HepG2 (cell line): ENCODE results near the gene HMGN4. TPM values are rescaled to one million over a fixed set of nuclear protein-coding genes. Genes with fewer than 3 reads are reported as not detected.
A peak's percentile ranks its signal among the peaks of the same experiment; 100 is the strongest.

Experiments used
- CC2D1A ChIP-seq: sonication (generic); formaldehyde crosslinking; IDR thresholded peaks from 2 replicates; pipeline ENCODE4 v1.8.1; 2023; ENCODE audit warnings: mild to moderate bottlenecking, missing genetic modification reagents
- CREM ChIP-seq, 2 experiments: sonication (generic) in 1 of 2; formaldehyde crosslinking in 1 of 2; IDR thresholded peaks; 2 replicates each; pipeline versions ENCODE4 v1.4.0 to v1.6.1; 2016 to 2020; ENCODE audit warnings: antibody characterized with exemption in 1 of 2, mild to moderate bottlenecking in 1 of 2, missing genetic modification reagents in 1 of 2
- HOXA7 ChIP-seq: sonication (generic); formaldehyde crosslinking; IDR thresholded peaks from 2 replicates; pipeline ENCODE4 v1.8.1; 2022; ENCODE audit warnings: mild to moderate bottlenecking, missing genetic modification reagents, moderate library complexity
- KLF11 ChIP-seq: IDR thresholded peaks from 2 replicates; pipeline ENCODE4 v1.6.1; 2016; ENCODE audit warnings: missing compliant biosample characterization
- RFX1 ChIP-seq: fragments of 450-650 bp; IDR thresholded peaks from 2 replicates; pipeline ENCODE4 v1.6.1; 2017
- SALL2 ChIP-seq: sonication (generic); formaldehyde crosslinking; IDR thresholded peaks from 2 replicates; pipeline ENCODE4 v1.8.1; 2023; ENCODE audit warnings: mild to moderate bottlenecking, missing genetic modification reagents, inconsistent platforms
- SPEN ChIP-seq: sonication (generic); formaldehyde crosslinking; IDR thresholded peaks from 2 replicates; pipeline ENCODE4 v1.5.1; 2020; ENCODE audit warnings: low read depth, mild to moderate bottlenecking, missing genetic modification reagents
- ZBTB21 ChIP-seq: sonication (generic); formaldehyde crosslinking; IDR thresholded peaks from 2 replicates; pipeline ENCODE4 v1.4.0; 2020; ENCODE audit warnings: missing genetic modification reagents
- ZFAT ChIP-seq: sonication (generic); formaldehyde crosslinking; conservative IDR thresholded peaks from 2 replicates; pipeline ENCODE4 v1.8.1; 2023; ENCODE audit warnings: missing genetic modification reagents, inconsistent platforms
- ZNF431 ChIP-seq: sonication (generic); formaldehyde crosslinking; IDR thresholded peaks from 2 replicates; pipeline ENCODE4 v1.9.0; 2022; ENCODE audit warnings: missing genetic modification reagents, low read depth, mild to moderate bottlenecking, borderline replicate concordance
- polyA plus RNA-seq, 8 experiments: library from polyadenylated mRNA; depleted of rRNA in 3 of 8; stranded (reverse) in 7 of 8; unstranded in 1 of 8; fragments of >200 nt; fragmentation: Illumina TruSeq in 4 of 8; extraction: Trizol in 4 of 8; gene quantifications; 2 replicates each; pipeline versions ENCODE4 v1.2.1 to v1.2.3, GENCODE V29; 2011 to 2016; ENCODE audit warnings: low read depth in 4 of 8, missing spikeins in 1 of 8, mixed read lengths in 1 of 8; ENCODE audit not compliant: insufficient read depth in 1 of 8
- total RNA-seq, 5 experiments: library from RNA; depleted of rRNA; stranded (reverse); fragments of >200 nt; fragmentation: Illumina TruSeq; extraction: Trizol; gene quantifications; 2 replicates each; pipeline ENCODE4 v1.2.3, GENCODE V29; 2016; ENCODE audit warnings: low read depth in 1 of 5
- TF ChIP-seq, protein P1 (sequence below): sonication (generic); formaldehyde crosslinking; IDR thresholded peaks from 2 replicates; pipeline ENCODE4 v1.4.0; 2020; ENCODE audit warnings: missing genetic modification reagents
- TF ChIP-seq, protein P2 (sequence below): sonication (generic); formaldehyde crosslinking; IDR thresholded peaks from 2 replicates; pipeline ENCODE4 v1.5.1; 2020; ENCODE audit warnings: mild to moderate bottlenecking, missing genetic modification reagents, moderate library complexity
- TF ChIP-seq, protein P3 (sequence below): sonication (generic); formaldehyde crosslinking; IDR thresholded peaks from 2 replicates; pipeline ENCODE4 v1.4.0; 2020; ENCODE audit warnings: mild to moderate bottlenecking, low read depth, missing genetic modification reagents
- TF ChIP-seq, protein P4 (sequence below): sonication (generic); formaldehyde crosslinking; conservative IDR thresholded peaks from 2 replicates; pipeline ENCODE4 v1.5.0; 2020; ENCODE audit warnings: missing genetic modification reagents
- TF ChIP-seq, protein P5 (sequence below): IDR thresholded peaks from 2 replicates; pipeline ENCODE4 v1.6.1; 2016; ENCODE audit warnings: missing biosample characterization, missing genetic modification reagents, low read depth

Gene HMGN4
- total and polyA plus RNA-seq, 2 of the 13 experiments (the other 11 are each of a cell fraction or from before 2014, with no cell fraction given): 39.9 to 52.1 TPM

DNA sequence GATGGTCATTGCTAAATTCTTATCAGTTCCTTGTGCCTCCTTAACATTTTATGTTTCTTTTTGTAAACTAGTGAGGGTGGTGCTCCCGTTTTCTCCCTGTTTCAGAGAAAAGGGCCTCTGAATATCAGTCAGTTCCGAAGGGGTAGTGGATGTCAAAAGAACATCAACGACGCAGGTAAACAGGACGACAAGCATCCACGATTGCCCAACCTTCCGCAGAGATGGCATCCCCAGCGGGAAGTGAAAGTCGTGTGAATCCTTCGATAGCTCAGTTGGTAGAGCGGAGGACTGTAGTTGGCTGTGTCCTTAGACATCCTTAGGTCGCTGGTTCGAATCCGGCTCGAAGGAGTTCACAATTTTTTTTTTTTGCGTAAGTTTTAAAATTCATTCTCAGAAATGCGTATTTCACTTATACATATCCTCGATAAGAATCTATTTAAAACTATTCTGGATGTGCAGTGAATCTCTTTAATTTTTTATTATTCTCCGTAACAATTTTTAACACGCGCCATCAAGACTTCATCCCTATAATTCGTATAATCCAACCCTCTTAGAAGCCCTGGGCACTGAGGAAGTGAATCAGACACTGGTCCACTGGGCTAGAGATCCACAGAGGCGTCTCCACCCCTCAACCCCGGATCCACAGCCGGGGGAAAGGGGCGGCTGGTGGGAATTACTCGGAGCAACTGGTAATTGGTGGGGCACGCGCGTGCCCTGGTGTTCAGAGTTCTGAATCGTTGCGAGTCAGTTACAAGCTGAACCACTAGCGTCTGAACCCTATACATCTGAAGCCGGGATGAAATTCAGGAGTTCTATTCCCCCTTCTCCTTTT, 30.7 kb downstream of the HMGN4 start (continued):
- TF ChIP-seq CREM (IDR thresholded peaks at IDR 0.05): peak; percentile 68; the same call in 1 of the 2 replicates
- TF ChIP-seq CREM (CRISPR knock-in tag; IDR thresholded peaks at IDR 0.05): no peak
- TF ChIP-seq, protein P1, sequence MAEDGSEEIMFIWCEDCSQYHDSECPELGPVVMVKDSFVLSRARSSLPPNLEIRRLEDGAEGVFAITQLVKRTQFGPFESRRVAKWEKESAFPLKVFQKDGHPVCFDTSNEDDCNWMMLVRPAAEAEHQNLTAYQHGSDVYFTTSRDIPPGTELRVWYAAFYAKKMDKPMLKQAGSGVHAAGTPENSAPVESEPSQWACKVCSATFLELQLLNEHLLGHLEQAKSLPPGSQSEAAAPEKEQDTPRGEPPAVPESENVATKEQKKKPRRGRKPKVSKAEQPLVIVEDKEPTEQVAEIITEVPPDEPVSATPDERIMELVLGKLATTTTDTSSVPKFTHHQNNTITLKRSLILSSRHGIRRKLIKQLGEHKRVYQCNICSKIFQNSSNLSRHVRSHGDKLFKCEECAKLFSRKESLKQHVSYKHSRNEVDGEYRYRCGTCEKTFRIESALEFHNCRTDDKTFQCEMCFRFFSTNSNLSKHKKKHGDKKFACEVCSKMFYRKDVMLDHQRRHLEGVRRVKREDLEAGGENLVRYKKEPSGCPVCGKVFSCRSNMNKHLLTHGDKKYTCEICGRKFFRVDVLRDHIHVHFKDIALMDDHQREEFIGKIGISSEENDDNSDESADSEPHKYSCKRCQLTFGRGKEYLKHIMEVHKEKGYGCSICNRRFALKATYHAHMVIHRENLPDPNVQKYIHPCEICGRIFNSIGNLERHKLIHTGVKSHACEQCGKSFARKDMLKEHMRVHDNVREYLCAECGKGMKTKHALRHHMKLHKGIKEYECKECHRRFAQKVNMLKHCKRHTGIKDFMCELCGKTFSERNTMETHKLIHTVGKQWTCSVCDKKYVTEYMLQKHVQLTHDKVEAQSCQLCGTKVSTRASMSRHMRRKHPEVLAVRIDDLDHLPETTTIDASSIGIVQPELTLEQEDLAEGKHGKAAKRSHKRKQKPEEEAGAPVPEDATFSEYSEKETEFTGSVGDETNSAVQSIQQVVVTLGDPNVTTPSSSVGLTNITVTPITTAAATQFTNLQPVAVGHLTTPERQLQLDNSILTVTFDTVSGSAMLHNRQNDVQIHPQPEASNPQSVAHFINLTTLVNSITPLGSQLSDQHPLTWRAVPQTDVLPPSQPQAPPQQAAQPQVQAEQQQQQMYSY (CRISPR knock-in tag): no peak
- TF ChIP-seq ZNF431 (CRISPR knock-in tag): no peak
- TF ChIP-seq, protein P2, sequence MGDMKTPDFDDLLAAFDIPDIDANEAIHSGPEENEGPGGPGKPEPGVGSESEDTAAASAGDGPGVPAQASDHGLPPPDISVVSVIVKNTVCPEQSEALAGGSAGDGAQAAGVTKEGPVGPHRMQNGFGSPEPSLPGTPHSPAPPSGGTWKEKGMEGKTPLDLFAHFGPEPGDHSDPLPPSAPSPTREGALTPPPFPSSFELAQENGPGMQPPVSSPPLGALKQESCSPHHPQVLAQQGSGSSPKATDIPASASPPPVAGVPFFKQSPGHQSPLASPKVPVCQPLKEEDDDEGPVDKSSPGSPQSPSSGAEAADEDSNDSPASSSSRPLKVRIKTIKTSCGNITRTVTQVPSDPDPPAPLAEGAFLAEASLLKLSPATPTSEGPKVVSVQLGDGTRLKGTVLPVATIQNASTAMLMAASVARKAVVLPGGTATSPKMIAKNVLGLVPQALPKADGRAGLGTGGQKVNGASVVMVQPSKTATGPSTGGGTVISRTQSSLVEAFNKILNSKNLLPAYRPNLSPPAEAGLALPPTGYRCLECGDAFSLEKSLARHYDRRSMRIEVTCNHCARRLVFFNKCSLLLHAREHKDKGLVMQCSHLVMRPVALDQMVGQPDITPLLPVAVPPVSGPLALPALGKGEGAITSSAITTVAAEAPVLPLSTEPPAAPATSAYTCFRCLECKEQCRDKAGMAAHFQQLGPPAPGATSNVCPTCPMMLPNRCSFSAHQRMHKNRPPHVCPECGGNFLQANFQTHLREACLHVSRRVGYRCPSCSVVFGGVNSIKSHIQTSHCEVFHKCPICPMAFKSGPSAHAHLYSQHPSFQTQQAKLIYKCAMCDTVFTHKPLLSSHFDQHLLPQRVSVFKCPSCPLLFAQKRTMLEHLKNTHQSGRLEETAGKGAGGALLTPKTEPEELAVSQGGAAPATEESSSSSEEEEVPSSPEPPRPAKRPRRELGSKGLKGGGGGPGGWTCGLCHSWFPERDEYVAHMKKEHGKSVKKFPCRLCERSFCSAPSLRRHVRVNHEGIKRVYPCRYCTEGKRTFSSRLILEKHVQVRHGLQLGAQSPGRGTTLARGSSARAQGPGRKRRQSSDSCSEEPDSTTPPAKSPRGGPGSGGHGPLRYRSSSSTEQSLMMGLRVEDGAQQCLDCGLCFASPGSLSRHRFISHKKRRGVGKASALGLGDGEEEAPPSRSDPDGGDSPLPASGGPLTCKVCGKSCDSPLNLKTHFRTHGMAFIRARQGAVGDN (CRISPR knock-in tag): no peak
- TF ChIP-seq, protein P3, sequence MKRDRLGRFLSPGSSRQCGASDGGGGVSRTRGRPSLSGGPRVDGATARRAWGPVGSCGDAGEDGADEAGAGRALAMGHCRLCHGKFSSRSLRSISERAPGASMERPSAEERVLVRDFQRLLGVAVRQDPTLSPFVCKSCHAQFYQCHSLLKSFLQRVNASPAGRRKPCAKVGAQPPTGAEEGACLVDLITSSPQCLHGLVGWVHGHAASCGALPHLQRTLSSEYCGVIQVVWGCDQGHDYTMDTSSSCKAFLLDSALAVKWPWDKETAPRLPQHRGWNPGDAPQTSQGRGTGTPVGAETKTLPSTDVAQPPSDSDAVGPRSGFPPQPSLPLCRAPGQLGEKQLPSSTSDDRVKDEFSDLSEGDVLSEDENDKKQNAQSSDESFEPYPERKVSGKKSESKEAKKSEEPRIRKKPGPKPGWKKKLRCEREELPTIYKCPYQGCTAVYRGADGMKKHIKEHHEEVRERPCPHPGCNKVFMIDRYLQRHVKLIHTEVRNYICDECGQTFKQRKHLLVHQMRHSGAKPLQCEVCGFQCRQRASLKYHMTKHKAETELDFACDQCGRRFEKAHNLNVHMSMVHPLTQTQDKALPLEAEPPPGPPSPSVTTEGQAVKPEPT (CRISPR knock-in tag): no peak
- TF ChIP-seq, protein P4, sequence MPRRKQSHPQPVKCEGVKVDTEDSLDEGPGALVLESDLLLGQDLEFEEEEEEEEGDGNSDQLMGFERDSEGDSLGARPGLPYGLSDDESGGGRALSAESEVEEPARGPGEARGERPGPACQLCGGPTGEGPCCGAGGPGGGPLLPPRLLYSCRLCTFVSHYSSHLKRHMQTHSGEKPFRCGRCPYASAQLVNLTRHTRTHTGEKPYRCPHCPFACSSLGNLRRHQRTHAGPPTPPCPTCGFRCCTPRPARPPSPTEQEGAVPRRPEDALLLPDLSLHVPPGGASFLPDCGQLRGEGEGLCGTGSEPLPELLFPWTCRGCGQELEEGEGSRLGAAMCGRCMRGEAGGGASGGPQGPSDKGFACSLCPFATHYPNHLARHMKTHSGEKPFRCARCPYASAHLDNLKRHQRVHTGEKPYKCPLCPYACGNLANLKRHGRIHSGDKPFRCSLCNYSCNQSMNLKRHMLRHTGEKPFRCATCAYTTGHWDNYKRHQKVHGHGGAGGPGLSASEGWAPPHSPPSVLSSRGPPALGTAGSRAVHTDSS (CRISPR knock-in tag): 0 out of 2 replicates have a peak, but pooled peaks have one; percentile 78
- no peak for TF ChIP-seq RFX1
- no peak for TF ChIP-seq CC2D1A (CRISPR knock-in tag)
- peak; percentile 32; the same call in 1 of the 2 replicates for TF ChIP-seq SALL2 (CRISPR knock-in tag)
- peak; percentile 87; the same call in 1 of the 2 replicates for TF ChIP-seq KLF11
- TF ChIP-seq SPEN: no peak
- no peak for TF ChIP-seq ZFAT
- TF ChIP-seq ZBTB21 (CRISPR knock-in tag): no peak
- TF ChIP-seq, protein P5, sequence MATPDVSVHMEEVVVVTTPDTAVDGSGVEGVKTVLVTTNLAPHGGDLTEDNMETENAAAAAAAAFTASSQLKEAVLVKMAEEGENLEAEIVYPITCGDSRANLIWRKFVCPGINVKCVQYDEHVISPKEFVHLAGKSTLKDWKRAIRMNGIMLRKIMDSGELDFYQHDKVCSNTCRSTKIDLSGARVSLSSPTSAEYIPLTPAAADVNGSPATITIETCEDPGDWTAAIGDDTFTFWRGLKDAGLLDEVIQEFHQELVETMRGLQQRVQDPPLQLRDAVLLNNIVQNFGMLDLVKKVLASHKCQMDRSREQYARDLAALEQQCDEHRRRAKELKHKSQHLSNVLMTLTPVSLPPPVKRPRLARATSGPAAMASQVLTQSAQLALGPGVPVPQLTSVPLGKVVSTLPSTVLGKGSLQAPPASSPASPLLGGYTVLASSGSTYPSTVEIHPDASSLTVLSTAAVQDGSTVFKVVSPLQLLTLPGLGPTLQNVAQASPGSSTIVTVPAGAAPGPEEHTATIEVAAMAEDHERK: no peak
- no peak for TF ChIP-seq HOXA7 (CRISPR knock-in tag)
